GM20000 (cell line): Measurements from ENCODE around the gene SEC31B.

Experiments
- DNase-seq: peaks from one replicate; pipeline ENCODE4 v3.0.0; 2012; ENCODE audit warnings: low spot score
- CTCF ChIP-seq: IDR thresholded peaks from 2 replicates; pipeline ENCODE4 v1.5.1; 2012; ENCODE audit warnings: mild to moderate bottlenecking, control low read depth; ENCODE audit errors: extremely low read depth, missing control alignments

Gene SEC31B

GRCh38 chr10:100537475-100537874, 17.8 kb upstream of the SEC31B start:
- no peak for TF ChIP-seq CTCF
- DNase-seq, result no peak

- peak; percentile 94 for DNase-seq
- peak; percentile 83 for TF ChIP-seq CTCF
Measured at GRCh38 chr10:100535715-100536353, 16.2 kb upstream of the SEC31B start, which contains the start of gene HIF1AN. HIF1AN (plus strand) TSS chr10:100535943; CDS start chr10:100535959, 16 bp downstream.

GRCh38 chr10:100535338-100535714, 15.7 kb upstream of the SEC31B start:
- TF ChIP-seq CTCF, result no peak
- DNase-seq, result no peak

GRCh38 chr10:100534726-100535125, 15.1 kb upstream of the SEC31B start:
- DNase-seq, result no peak
- TF ChIP-seq CTCF, result no peak

GRCh38 chr10:100531761-100532160, 12.1 kb upstream of the SEC31B start:
- DNase-seq, result no peak
- TF ChIP-seq CTCF, result no peak

GRCh38 chr10:100529475-100530298, 10.0 kb upstream of the SEC31B start, which contains the start of gene NDUFB8:
NDUFB8 (minus strand) TSS chr10:100529871; CDS start chr10:100529851, 20 bp downstream.
- TF ChIP-seq CTCF, result no peak
- peak; percentile 85 for DNase-seq

GRCh38 chr10:100528921-100529474, 9.3 kb upstream of the SEC31B start:
- DNase-seq, result no peak

More at GRCh38 chr10:100528921-100529474, 9.3 kb upstream of the SEC31B start:
- no peak for TF ChIP-seq CTCF
